H1 (cell line): ENCODE results near the gene BASP1.

ENCODE experiments used
- CHD1 ChIP-seq: IDR thresholded peaks from 2 replicates; pipeline ENCODE4 v1.6.1; 2012; ENCODE audit warnings: low read depth, low read length, improper control_type of control experiment
- CTBP2 ChIP-seq: IDR thresholded peaks from 2 replicates; pipeline ENCODE4 v1.7.0; 2011; ENCODE audit warnings: borderline replicate concordance, mild to moderate bottlenecking, moderate library complexity, mixed read lengths, low read length; ENCODE audit not compliant: insufficient read depth, insufficient read length
- CTCF ChIP-seq, 3 experiments: IDR thresholded peaks; 1 replicate in 2 of 3; 2 replicates in 1 of 3; pipeline versions ENCODE4 v1.5.1 to v1.6.1; 2011; ENCODE audit warnings: low read length in 3 of 3, mild to moderate bottlenecking in 3 of 3, inconsistent platforms in 2 of 3, low read depth in 1 of 3, moderate library complexity in 1 of 3; ENCODE audit not compliant: insufficient read depth in 1 of 3; ENCODE audit errors: control extremely low read depth in 1 of 3
- EZH2 ChIP-seq: fragments of 200-600 bp; sonication (generic); IDR thresholded peaks from 2 replicates; pipeline ENCODE4 v1.7.1; 2012; ENCODE audit warnings: low read depth, mild to moderate bottlenecking, moderate library complexity, low read length, inconsistent platforms; ENCODE audit not compliant: severe bottlenecking
- HDAC6 ChIP-seq: IDR thresholded peaks from one replicate; pipeline ENCODE4 v1.7.1; 2012; ENCODE audit warnings: low read depth, mild to moderate bottlenecking, inconsistent platforms, low read length, moderate library complexity
- POLR2A ChIP-seq, 2 experiments: IDR thresholded peaks; 1 replicate in 1 of 2; 2 replicates in 1 of 2; pipeline ENCODE4 v1.6.1; 2011; ENCODE audit warnings: low read depth in 2 of 2, low read length in 2 of 2, mild to moderate bottlenecking in 2 of 2; ENCODE audit errors: control extremely low read depth in 1 of 2
- RAD21 ChIP-seq, 2 experiments: IDR thresholded peaks in 1 of 2; conservative IDR thresholded peaks in 1 of 2; 2 replicates each; pipeline ENCODE4 v1.6.1; 2011; ENCODE audit warnings: low read depth in 2 of 2, low read length in 2 of 2, improper control_type of control experiment in 1 of 2, inconsistent platforms in 1 of 2, mild to moderate bottlenecking in 1 of 2, moderate library complexity in 1 of 2
- RBBP5 ChIP-seq: IDR thresholded peaks from 2 replicates; pipeline ENCODE4 v1.7.1; 2012; ENCODE audit warnings: low read depth, mild to moderate bottlenecking, inconsistent platforms, low read length, moderate library complexity, borderline replicate concordance
- SRF ChIP-seq: IDR thresholded peaks from 2 replicates; pipeline ENCODE4 v1.6.1; 2011; ENCODE audit warnings: mild to moderate bottlenecking, low read depth, low read length, moderate library complexity
- TAF7 ChIP-seq: optimal IDR thresholded peaks from 2 replicates; pipeline ENCODE3; 2011; ENCODE audit warnings: low read depth, mild to moderate bottlenecking, inconsistent platforms, low read length, moderate library complexity, borderline replicate concordance
- TCF12 ChIP-seq: IDR thresholded peaks from 2 replicates; pipeline ENCODE4 v1.6.1; 2011; ENCODE audit warnings: low read depth, mild to moderate bottlenecking, low read length

- TF ChIP-seq EZH2 (no peak), RAD21 (IDR thresholded peaks at IDR 0.05 in 1 of 2, conservative IDR thresholded peaks at IDR 0.05 in 1 of 2; ENCODE audit: low read depth in 2 of 2, low read length in 2 of 2) (no peak), RBBP5 (no peak), SRF (no peak), CTCF (IDR thresholded peaks at IDR 0.05; ENCODE audit: control extremely low read depth in 1 of 3, insufficient read depth in 1 of 3, low read depth in 1 of 3, low read length in 3 of 3) (no peak), TAF7 (no peak), CTBP2 (no peak), HDAC6 (no peak), POLR2A (IDR thresholded peaks at IDR 0.05; ENCODE audit: control extremely low read depth in 1 of 2, low read depth in 2 of 2, low read length in 2 of 2) (no peak), CHD1 (no peak), TCF12 (no peak)
Observed at GRCh38 chr5:17292434-17293015, 75.1 kb downstream of the BASP1 start.
